ENCODE measurements around the gene WNT3A. TPM values are rescaled to one million over a fixed set of nuclear protein-coding genes. Genes with fewer than 3 reads are reported as not detected.

Gene WNT3A
- total RNA-seq, 2 experiments from 2014 or later: 0.08 to 0.14 TPM

GRCh38 chr1:227998374-227999055, 8.3 kb upstream of the WNT3A start:
- intact Hi-C loops (cut with DNase I, micrococcal nuclease): loop anchor here (2.0 to 10.0 kb wide), 3 partner anchors 106 to 518 kb away; partner anchors contain the start of genes C1orf35 (in 1 of the 2) and MRPL55 (in 1 of the 2)
- POLR2A ChIA-PET: no interaction called here
- H3K9me3 Mint-ChIP-seq: peaks cover 7% of the 10 kb centered on the region

GRCh38 chr1:227999056-227999930, 7.5 kb upstream of the WNT3A start:
- Mint-ChIP-seq H3K27ac (no peak overlapping the region), H3K4me1 (ENCODE audit: low read depth) (no peaks in the 10 kb centered on the region), H3K9me3 (peaks cover 7% of the 10 kb centered on the region), H3K27me3 (peaks cover 43% of the 10 kb centered on the region), H3K36me3 (ENCODE audit: low read depth) (no peaks in the 10 kb centered on the region), H3K4me3 (no peak overlapping the region)
- Histone ChIP-seq H3K27me3 (ENCODE audit: control insufficient read depth in 1 of 2, insufficient read depth in 2 of 2, low read length in 2 of 2) (peaks cover 9 to 11% of the 10 kb centered on the region in 2 experiments), H3K4me1 (ENCODE audit: insufficient read depth, low read length) (peaks cover 2% of the 10 kb centered on the region), H3K9me3 (ENCODE audit: control insufficient read depth in 1 of 2, insufficient read depth in 1 of 2, low read length in 2 of 2) (peaks cover 16 to 21% of the 10 kb centered on the region in 2 experiments), H3K4me3 (ENCODE audit: low read length) (no peak overlapping the region), H3K36me3 (ENCODE audit: insufficient read depth, low read length) (no peaks in the 10 kb centered on the region), H3K27ac (ENCODE audit: low read depth in 1 of 2, low read length in 2 of 2) (no peak overlapping the region)
- CTCF ChIA-PET: interaction anchor here (0.6 to 1.3 kb wide), 7 partner anchors 75 to 712 kb away, joined by 3 to 4 read pairs (median 3); no protein-coding TSS in a partner anchor
- ATAC-seq (ENCODE audit: poor library complexity) (peak; percentile 98), DNase-seq (peak; percentile 46 to 83 (median 63))
- intact Hi-C loops (cut with DNase I, micrococcal nuclease): loop anchor here (2.0 to 10.0 kb wide), 3 partner anchors 106 to 518 kb away; partner anchors contain the start of genes C1orf35 (in 1 of the 2) and MRPL55 (in 1 of the 2)
- TF ChIP-seq CTCF (IDR thresholded peaks at IDR 0.05): peak; percentile 62
- POLR2A ChIA-PET: interaction anchor here (0.6 kb wide), 1 partner anchor 177 kb away, joined by 5 read pairs; no protein-coding TSS in a partner anchor

More at GRCh38 chr1:227998374-227999055, 8.3 kb upstream of the WNT3A start:
- TF ChIP-seq CTCF (IDR thresholded peaks at IDR 0.05): no peak
- Mint-ChIP-seq H3K4me1 (ENCODE audit: low read depth) (no peaks in the 10 kb centered on the region), H3K36me3 (ENCODE audit: low read depth) (no peaks in the 10 kb centered on the region), H3K27me3 (peaks cover 36% of the 10 kb centered on the region), H3K27ac (no peak overlapping the region), H3K4me3 (no peak overlapping the region)
- no peak for ATAC-seq (ENCODE audit: poor library complexity)
- CTCF ChIA-PET: interaction anchor here (1.0 to 1.3 kb wide), 2 partner anchors 94 to 132 kb away, joined by 3 to 4 read pairs; no protein-coding TSS in a partner anchor
- Histone ChIP-seq H3K9me3 (ENCODE audit: control insufficient read depth in 1 of 2, insufficient read depth in 1 of 2, low read length in 2 of 2) (peaks cover 21% of the 10 kb centered on the region in 2 experiments), H3K4me1 (ENCODE audit: insufficient read depth, low read length) (no peaks in the 10 kb centered on the region), H3K27me3 (ENCODE audit: control insufficient read depth in 1 of 2, insufficient read depth in 2 of 2, low read length in 2 of 2) (peaks cover 2 to 3% of the 10 kb centered on the region in 2 experiments), H3K27ac (ENCODE audit: low read depth in 1 of 2, low read length in 2 of 2) (no peak overlapping the region), H3K36me3 (ENCODE audit: insufficient read depth, low read length) (no peaks in the 10 kb centered on the region), H3K4me3 (ENCODE audit: low read length) (no peak overlapping the region)
- DNase-seq: peak in 1 of 14 experiments; percentile 8

- DNase-seq (peak in 1 of 14 experiments; percentile 6), ATAC-seq (ENCODE audit: poor library complexity) (no peak)
- POLR2A ChIA-PET: no interaction called here
- peaks cover 18 to 21% of the 10 kb centered on the region in 2 experiments for H3K9me3 ChIP-seq (ENCODE audit: control insufficient read depth in 1 of 2, insufficient read depth in 1 of 2, low read length in 2 of 2)
- Mint-ChIP-seq H3K4me3 (no peak overlapping the region), H3K9me3 (peaks cover 7% of the 10 kb centered on the region), H3K36me3 (ENCODE audit: low read depth) (no peaks in the 10 kb centered on the region), H3K27me3 (peaks cover 55% of the 10 kb centered on the region), H3K27ac (no peak overlapping the region), H3K4me1 (ENCODE audit: low read depth) (no peaks in the 10 kb centered on the region)
- H3K4me1 ChIP-seq (ENCODE audit: insufficient read depth, low read length): peaks cover 9% of the 10 kb centered on the region
- no peak overlapping the region for H3K27ac ChIP-seq (ENCODE audit: low read depth in 1 of 2, low read length in 2 of 2)
- intact Hi-C loops (cut with DNase I, micrococcal nuclease): loop anchor here in 1 of 2 experiments (5.0 kb wide), 1 partner anchor 132 kb away; no protein-coding TSS in a partner anchor
- H3K4me3 ChIP-seq (ENCODE audit: low read length): no peak overlapping the region
- TF ChIP-seq CTCF (IDR thresholded peaks at IDR 0.05): no peak
- CTCF ChIA-PET: no interaction called here
- H3K27me3 ChIP-seq (ENCODE audit: control insufficient read depth in 1 of 2, insufficient read depth in 2 of 2, low read length in 2 of 2): peaks cover 19 to 22% of the 10 kb centered on the region in 2 experiments
- H3K36me3 ChIP-seq (ENCODE audit: insufficient read depth, low read length): no peaks in the 10 kb centered on the region
Measured at GRCh38 chr1:228000416-228000815, 6.4 kb upstream of the WNT3A start.

Measured in CD4-positive, alpha-beta T cell (primary cell).